ENCODE measurements around the gene IFFO2. TPM values are rescaled to one million over a fixed set of nuclear protein-coding genes. Genes with fewer than 3 reads are reported as not detected.
A peak's percentile ranks its signal among the peaks of the same experiment; 100 is the strongest.

The IFFO2 gene
- total RNA-seq, 2 donors from 2014 or later = 5.4 to 14.7 TPM

DNA sequence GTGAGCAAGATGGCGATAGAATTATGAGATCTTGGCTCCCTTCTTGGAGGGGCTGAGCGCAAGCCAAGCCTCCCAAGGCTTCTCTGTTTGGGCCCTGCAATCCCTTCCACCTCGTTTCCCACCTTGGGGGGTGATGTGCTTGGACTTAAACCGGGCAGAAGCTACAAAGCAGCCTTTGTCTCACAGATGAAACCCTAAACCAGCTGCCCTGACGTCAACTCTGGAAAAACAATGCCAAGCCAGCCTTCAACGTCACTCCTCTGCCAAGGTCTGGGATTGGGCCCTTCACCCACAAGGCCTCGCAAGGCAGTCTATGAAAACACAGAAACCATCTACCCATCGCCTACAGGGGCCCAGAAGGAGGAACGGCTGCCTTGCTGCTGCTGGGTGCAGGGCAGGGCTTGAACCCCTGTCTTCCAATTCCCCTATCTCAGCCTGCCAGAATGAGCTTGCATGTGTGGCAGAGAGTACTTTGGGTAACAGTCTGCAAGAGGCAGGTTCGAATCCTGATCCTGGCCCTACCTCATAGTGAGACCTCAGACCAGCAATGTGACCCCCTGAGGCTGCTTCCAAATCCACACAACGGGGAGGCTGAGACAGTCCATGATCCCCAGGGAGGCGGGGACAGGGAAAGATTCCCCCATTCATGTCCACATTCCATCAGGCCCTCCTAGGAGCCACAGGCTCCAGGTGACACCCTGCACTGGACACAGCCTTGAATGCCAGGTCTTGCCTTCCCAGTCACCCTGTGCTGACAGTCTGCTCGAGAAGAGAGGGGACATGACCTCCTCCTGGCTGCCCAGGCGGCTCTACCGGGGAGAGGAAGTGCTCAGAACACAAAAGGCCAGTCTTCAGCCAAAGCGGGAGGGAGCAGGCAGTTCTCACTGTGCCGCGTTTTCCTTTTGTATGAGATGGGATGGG, 15.0 kb downstream of the IFFO2 start:
- ATAC-seq (no peak), DNase-seq (no peak)
- intact Hi-C loops (cut with DNase I, micrococcal nuclease) = no loop called here

DNA sequence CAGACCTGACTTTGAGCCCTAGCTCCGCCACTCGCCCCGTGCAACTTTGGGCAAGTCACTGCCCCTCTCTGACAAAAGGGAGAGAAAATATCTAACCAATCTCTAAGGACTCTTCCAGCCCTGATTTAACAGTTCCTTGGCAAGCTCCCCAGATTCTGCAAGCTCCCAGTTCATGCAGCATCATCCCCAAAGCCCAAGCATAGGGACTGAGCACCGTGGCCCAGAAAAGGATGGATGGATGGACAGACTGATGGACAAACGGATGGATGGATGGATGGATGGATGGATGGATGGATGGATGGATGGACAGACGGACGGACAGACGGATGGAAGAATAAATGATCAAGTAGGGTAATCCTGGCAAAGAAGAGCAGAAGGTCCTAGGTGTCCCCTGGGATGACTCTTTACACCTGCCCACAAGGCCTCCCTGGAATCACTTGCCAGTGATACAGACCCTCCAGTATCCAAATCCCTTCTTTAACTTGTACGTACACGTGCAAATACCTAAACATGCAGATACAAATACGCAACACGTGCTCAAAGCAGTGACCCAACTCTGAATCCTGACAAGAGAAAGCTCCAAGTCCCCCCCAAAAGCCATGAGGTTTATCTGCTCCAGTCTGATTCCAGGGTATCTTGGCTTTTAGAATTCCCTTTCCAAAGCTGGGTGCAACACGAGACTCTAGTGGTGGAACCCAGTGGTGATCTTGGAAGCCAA, 16.0 kb downstream of the IFFO2 start:
- no peak for ATAC-seq
- no peak for DNase-seq
- intact Hi-C loops (cut with DNase I, micrococcal nuclease) = no loop called here

DNA sequence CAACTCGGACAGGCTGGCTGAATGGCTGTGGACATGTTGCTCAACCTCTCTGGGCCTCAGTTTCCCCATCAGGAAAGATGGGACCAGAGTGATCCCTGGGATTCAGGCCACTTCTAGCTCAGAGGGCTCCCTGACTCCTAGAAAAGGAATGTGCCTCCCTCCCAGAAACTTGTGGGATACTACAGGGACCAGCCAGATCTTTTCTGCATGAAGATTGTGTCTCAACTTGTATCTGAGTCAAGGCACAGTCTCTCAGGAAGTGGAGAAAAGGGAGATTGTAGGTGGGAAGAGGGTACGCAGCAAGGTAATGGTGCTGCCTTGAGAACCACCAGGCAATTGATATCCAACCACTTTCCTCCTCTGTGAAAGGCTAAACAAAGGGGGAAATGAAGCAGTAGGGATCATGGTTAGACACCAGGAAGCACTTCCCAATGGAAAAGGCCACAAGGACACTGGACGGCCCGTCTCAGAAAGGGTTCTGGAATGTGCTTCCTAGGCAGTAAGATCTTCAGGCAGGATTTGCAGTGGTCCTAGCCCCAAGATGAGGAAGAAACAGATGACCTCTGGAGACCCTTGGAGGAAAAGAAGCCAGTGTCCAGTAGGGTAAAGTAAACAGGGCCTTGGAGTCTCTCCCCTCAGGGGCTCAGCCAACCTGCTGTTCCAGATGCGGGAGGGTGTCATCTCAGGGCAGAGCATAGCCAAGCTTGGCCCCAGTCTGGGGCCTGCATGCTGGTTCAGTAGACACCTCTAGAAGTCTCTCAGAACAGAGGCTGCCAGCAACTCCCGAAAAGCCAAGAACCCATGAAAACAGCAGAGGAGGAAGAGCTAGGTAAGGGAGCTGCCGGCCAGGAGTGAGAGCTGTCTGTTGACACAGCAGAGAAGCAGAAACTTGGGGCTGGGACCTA, 16.8 kb downstream of the IFFO2 start:
- intact Hi-C loops (cut with DNase I, micrococcal nuclease) = no loop called here
- DNase-seq (no peak), ATAC-seq (no peak)

DNA sequence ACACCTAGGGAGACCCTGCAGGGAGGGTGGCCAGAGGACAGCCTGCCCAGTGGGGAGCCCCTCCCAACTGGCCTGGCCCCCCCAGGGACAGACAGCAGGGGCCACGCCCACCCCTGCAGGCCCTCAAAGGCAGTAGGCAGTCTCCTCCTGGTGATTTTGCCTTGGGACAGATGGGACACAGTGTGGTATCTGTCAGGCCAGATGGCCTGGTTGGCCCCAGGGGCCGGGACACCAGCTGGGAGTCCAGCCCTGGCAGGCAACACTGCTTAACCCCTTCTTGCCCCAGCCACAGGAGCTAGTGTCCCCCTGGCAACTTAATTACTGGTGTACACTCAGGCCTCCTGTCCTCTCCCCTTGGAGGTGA, 17.8 kb downstream of the IFFO2 start:
- intact Hi-C loops (cut with DNase I, micrococcal nuclease) = no loop called here
- ATAC-seq (peak; percentile 14), DNase-seq (no peak)

DNA sequence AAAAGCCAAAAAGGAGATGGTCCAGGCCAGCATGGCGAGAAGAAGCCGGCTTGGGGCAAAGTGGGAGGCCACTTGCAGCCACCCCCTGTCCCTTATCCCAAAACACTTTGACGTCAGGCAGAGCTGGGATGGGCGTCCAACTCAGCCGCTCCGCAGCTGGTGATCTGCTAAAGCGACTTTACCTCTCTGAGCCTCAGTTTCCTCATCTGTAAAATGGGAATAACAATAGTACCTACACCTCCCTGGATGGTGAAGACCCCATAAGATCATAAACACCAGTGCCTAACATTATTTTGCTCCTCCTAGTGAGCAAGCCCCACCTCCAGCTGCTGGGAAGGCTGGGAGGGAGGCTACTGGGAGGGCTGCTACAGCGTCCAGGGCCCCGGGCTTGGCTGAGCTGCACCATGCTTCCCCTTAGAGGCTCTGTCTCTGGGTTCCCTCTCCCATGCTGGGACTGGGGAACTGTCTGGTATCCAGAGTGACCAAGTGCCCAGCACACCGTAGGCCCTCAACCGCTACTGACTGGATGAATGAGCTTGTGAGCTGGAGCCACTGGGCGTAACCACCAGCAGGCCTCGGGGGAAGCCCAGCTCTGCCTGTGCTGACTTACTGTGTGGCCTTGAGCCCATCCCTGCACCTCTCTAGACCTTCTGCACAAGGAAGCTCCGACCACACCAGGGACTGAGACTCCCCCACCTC, 18.3 kb downstream of the IFFO2 start:
- DNase-seq = no peak
- peak; percentile 16 for ATAC-seq
- intact Hi-C loops (cut with DNase I, micrococcal nuclease) = no loop called here

DNA sequence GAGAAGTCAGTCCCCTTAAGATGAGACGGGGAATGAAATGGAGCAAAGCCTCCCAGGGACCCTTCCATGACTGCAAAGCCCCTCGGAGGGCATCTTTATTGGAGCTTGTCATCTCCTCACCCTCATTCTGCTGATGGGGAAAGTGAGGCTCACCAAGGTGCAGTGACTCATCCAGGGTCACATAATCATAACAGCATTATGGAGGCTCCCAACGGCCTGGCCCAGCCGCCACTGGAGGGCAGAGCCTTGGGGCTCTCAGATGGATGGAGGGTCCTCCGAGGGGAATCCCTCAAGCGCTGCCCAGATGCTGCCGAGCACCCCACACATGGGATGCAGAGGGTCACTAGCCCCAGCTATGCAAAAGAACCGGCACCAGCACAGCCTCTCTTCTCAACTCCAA, 18.9 kb downstream of the IFFO2 start:
- intact Hi-C loops (cut with DNase I, micrococcal nuclease) = no loop called here
- DNase-seq (no peak), ATAC-seq (no peak)

DNA sequence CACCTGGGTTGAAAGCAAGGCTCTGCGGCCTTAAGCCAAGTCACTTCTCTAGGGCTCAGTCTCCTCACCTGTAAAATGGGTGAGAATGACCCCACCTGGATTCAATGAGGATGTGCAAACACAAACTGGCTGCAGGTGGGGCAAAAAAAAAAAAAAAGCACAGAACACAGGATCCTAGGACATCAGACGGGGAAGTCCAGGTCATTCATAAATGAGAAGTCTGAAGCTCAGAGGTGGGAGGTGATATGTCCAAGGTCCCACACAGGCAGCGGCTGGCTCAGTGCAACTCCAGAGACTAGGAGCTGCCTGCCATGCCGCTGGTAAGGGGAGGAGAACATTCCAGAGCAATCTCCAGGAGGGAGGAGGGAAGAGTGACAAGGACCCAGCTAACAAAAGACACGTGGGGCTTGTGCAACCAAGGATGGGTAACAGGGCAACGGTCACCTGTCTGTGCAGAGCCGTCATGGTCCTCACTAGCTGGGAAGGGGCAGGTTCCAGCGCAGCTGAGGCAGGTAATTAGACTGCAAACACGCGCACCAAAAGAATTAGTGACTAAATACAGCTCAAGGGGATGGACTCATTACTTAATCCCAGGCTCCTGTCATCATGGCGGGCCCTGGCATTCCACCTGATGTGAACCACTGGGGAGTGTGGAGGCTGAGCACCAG, 19.5 kb downstream of the IFFO2 start:
- intact Hi-C loops (cut with DNase I, micrococcal nuclease) = no loop called here
- ATAC-seq (no peak), DNase-seq (no peak)

DNA sequence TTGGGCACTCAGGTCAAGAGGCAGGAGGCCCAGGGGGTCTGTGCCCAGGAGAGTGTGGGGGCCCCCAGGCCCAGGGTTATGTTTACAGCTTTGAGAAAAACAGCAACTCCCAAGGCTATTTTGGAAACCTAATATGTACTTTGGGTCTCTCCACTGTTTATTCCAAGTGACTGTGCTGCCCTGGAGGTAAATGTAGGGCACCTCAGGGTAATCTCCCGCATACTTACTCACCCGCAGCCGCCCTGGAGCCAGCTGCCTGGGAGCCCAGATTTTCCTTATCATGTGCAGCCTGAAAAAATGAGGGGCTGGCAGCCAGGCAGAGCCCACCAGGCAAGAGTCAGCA, 20.0 kb downstream of the IFFO2 start:
- ATAC-seq = no peak
- DNase-seq = no peak
- intact Hi-C loops (cut with DNase I, micrococcal nuclease) = no loop called here

DNA sequence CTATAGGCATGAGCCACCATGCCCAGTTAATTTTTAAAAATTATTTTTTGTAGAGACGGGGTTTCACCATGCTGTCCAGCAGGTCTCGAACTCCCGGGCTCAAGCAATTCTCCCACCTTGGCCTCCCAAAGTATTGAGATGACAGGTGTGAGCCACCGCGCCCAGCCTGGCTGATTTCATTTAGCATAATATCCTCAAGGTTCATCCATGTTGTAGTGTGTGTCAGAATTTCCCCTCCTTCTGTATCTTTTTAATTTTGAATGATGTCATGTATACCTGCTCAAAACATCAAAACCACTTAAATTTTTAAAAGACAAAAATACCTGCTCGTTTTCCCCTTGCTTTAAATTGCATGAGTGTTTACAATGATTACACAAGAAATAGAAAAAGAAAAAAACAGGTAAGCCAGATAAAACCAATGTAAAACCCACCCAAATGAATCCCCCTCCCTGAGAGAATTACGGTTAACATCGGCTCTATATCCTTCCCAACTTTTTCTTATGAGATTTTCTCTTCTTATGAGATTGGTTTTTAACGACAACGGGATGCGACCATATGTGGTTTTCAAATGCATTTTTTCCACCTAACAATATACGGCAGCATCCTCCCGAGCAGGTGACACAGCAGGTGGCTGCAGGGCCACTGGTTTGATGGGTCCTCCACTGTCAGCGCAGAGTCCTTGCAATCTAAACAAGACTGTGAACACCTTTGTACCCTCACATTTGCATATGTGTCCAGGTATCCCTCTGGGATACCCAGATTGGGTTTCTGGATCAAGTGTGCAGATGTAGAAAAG, 22.1 kb downstream of the IFFO2 start:
- intact Hi-C loops (cut with DNase I, micrococcal nuclease) = no loop called here
- no peak for DNase-seq
- ATAC-seq = no peak

DNA sequence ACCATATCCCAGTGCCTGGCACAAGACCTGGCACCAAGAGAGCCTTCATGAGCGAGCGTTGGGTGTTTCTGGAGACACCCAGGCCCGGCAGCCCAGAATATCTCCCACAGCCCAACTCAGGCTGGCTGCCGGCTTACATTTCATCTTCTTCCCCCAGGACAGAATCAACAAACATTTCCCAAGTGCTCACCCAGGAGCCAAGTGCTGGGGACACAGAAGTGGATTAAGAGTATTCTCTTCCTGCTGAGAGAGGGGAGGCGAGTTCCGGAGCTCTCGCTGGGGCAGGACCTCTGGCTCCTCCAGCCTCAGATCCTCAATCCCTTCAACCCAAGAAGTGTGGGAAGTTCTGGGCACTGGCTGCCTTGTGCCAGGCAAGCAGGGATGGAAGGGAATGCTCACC, 23.6 kb downstream of the IFFO2 start:
- no peak for DNase-seq
- ATAC-seq = no peak
- intact Hi-C loops (cut with DNase I, micrococcal nuclease) = no loop called here

DNA sequence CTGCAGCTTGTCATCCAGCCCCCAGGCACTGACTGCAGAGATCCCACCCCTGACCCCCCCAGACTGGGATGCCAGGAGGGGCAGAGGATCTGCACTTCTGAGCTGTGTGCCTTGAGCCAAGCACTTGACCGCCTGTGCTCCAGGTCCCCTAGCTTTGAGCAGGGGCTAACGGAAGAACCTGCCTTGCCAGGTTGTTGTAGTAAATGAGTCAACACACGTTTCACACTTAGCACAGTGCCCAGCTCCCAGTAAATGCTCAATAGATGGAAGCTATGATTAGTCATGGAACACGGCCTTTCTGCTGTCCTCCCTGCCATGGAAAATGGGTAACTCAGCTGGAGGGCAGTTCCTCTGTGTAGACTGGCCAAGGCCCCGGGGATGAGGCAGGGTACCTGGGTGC, 24.1 kb downstream of the IFFO2 start:
- DNase-seq (no peak), ATAC-seq (no peak)
- intact Hi-C loops (cut with DNase I, micrococcal nuclease) = no loop called here

DNA sequence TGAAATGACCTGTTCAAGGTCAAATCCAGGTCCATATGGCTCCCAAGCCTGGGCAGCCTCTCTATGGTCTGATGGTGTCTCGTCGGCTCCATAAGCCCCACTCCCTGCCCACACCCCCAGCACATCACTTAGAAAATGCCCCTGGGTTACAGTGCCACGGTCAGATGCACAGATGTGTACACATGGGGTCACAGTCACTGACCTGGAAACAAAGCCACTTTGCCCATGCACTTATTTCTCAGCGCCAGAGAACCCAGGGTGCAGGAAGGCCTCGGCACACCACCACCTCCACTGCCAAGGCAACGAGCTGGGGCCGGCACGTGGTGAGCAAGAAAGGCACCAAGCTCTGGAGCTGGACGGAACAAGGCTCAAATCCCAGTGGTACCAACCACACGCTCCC, 24.7 kb downstream of the IFFO2 start:
- DNase-seq (no peak), ATAC-seq (no peak)
- intact Hi-C loops (cut with DNase I, micrococcal nuclease) = no loop called here

DNA sequence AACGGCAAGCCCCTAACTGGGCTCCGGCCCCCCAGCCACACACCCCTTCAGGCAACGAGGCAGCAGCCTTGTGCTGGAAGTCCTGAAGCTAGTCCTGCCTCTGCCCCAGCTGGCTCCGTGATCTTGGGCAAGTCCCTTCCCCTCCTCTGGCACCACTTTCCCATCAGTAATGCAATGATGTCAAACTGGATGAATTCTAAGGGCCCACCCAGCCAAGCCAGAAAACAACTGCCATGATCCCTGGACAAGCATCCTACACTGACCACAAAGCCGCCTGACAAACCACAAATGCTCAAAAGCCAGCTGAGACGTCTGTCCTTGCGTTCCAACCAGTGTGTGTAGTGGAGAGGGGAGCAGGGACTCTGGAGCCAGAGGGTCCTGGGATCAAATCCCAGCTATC, 26.8 kb downstream of the IFFO2 start:
- no peak for ATAC-seq
- intact Hi-C loops (cut with DNase I, micrococcal nuclease) = no loop called here
- DNase-seq = no peak

DNA sequence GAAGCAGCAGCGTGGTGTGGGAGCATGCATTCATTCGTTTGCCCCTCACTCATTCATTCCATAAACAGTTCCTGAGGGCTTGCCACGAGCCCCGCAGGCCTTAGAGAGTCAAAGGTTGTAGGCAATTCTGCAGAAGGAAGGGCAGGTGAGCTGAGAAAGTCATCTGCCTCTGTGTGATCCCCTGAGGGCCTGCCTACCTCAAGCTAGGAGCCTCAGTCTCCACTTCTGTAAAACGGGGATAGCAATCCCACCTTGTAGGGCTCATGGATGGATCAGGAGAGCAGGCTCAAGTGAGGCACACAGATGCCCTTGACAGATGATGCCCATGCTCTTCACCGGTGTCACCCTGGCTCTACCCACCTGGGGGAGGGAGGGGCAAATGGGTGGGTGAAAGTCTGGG, 27.5 kb downstream of the IFFO2 start:
- no peak for DNase-seq
- no peak for ATAC-seq
- intact Hi-C loops (cut with DNase I, micrococcal nuclease) = no loop called here

DNA sequence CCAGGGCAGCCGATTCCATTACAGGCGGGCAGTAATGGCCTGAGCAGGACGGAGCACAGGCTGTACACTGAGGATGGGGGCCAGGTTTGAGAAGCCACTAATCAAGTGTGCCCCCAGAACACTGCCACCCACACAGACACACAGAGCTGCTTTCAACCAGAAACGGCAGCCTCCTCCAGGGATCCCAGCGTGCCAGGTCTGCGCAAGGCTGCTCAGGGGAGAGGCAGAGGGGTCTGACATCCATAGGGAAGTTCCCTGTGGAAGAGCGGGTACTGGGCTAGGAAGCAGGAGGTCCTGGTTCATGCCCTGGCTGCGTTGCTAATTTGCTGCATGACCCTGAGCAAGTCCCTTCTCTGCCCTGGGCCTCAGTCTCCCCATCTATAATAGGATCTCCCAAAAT, 28.1 kb downstream of the IFFO2 start:
- intact Hi-C loops (cut with DNase I, micrococcal nuclease) = no loop called here
- ATAC-seq = no peak
- DNase-seq = no peak

DNA sequence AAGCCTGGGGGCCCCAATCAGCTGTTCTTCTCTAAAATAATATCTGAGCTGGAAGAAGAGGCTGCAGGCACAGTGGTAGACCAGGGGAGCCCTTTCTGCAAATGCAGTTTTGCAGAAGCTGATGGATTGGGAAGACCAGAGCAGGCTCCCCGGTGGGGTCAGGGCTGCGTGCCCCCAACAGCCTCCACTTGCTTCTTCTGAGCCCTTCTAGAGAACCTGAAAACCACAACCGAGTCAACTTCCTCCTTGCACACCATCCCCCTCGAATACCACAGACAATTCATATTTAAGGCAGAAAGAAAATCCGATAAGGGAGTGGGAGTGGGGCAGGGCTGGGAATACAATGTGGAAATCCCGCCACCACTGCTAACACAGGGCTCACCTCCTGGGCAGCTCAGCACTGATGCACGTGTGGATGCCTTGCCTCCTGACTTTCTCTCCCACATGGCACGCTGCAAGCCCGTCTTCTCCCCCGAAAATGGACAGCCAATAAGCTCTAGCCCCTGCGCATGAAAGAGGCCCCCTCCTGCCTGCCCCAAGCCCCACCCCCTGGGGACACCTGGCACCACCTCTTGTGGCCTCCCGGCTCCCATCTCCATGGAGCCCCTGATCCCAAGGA, 28.7 kb downstream of the IFFO2 start:
- no peak for ATAC-seq

DNA sequence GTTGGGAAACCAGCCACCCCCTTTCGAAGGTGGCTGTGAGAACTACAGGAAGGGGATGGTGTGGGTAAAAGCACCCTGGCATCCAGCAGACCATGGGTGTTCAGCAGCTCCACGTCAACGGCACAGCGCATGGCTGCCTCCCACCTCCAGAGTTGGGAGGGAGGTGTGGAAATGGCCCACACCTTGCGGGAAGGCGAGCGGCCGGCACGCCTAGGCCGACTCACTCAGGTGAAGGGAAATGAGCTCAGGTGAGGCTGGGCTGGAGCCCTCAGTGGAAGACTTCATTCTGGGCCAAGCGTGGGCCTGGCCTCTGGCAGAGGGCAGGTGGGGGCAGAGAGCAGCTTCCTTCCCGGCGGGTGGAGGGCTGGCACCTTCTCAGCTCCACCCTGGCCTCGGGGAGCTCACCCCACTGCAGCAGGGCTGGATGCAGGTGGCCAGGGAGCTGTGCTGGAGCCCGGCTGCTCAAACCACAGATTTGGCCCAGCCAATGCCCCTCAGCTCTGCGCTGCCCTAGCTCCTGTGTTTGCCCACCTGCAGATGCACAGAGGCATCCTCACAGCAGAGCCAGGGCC, 29.3 kb downstream of the IFFO2 start:
- ATAC-seq (no peak), DNase-seq (no peak)
- intact Hi-C loops (cut with DNase I, micrococcal nuclease) = no loop called here

More for the DNA sequence above, 28.7 kb downstream of the IFFO2 start:
- intact Hi-C loops (cut with DNase I, micrococcal nuclease) = no loop called here
- no peak for DNase-seq
